Parathyroid adenoma (tissue), 2 donors: Measurements from ENCODE around the gene RELL2.
"Not testable (repeated sequence)": the region's sequence is repeated elsewhere in the genome, so short reads cannot be mapped to it uniquely, and the experiment has no call there.

ENCODE experiments used
- H2AFZ ChIP-seq: fragments of 300-600 bp; sonication (generic); one replicate; pipeline ENCODE4 v1.7.0; 2017; ENCODE audit warnings: antibody characterized with exemption, mild to moderate bottlenecking
- H3K27ac ChIP-seq: fragments of 300-600 bp; sonication (generic); one replicate; pipeline ENCODE4 v1.7.0; 2017
- H3K27me3 ChIP-seq: fragments of 300-600 bp; sonication (generic); one replicate; pipeline ENCODE4 v1.7.0; 2017; ENCODE audit warnings: low read length; ENCODE audit not compliant: control insufficient read depth, insufficient read depth
- H3K36me3 ChIP-seq: fragments of 300-600 bp; sonication (generic); one replicate; pipeline ENCODE4 v1.7.0; 2017; ENCODE audit warnings: low read length; ENCODE audit not compliant: control insufficient read depth, insufficient read depth
- H3K4me1 ChIP-seq: fragments of 300-600 bp; sonication (generic); one replicate; pipeline ENCODE4 v1.7.0; 2017; ENCODE audit warnings: control low read depth
- H3K4me2 ChIP-seq: fragments of 300-600 bp; sonication (generic); one replicate; pipeline ENCODE4 v1.7.0; 2017; ENCODE audit warnings: low read length
- H3K4me3 ChIP-seq: fragments of 300-600 bp; sonication (generic); one replicate; pipeline ENCODE4 v1.7.0; 2017; ENCODE audit warnings: low read depth, low read length
- H3K79me2 ChIP-seq: fragments of 300-600 bp; sonication (generic); one replicate; pipeline ENCODE4 v1.7.0; 2017; ENCODE audit warnings: control low read depth
- H3K9ac ChIP-seq: fragments of 300-600 bp; sonication (generic); one replicate; pipeline ENCODE4 v1.7.0; 2017; ENCODE audit warnings: mild to moderate bottlenecking
- H3K9me3 ChIP-seq: fragments of 300-600 bp; sonication (generic); one replicate; pipeline ENCODE4 v1.7.0; 2017; ENCODE audit warnings: low read length; ENCODE audit not compliant: control insufficient read depth
- CTCF ChIP-seq: fragments of 300-600 bp; sonication (generic); IDR thresholded peaks from one replicate; pipeline ENCODE4 v1.7.0; 2017; ENCODE audit warnings: antibody characterized with exemption, mild to moderate bottlenecking
- donor health status: primary hyperparathyroidism.

The RELL2 gene

GRCh38 chr5:141608046-141608445 is 28.8 kb upstream of the RELL2 start:
- no peak overlapping the region for H3K9ac ChIP-seq
- no peak for TF ChIP-seq CTCF
- H3K79me2 ChIP-seq: peaks cover 48% of the 10 kb centered on the region
- no peak overlapping the region for H3K4me2 ChIP-seq
- peaks cover 2% of the 10 kb centered on the region for H3K4me1 ChIP-seq
- no peak overlapping the region for H2AFZ ChIP-seq
- no peak overlapping the region for H3K27ac ChIP-seq
- no peaks in the 10 kb centered on the region for H3K27me3 ChIP-seq
- H3K36me3 ChIP-seq: no peaks in the 10 kb centered on the region
- H3K9me3 ChIP-seq: no peaks in the 10 kb centered on the region
- no peak overlapping the region for H3K4me3 ChIP-seq

GRCh38 chr5:141608557-141608956 is 28.2 kb upstream of the RELL2 start:
- Histone ChIP-seq H3K9me3 (no peaks in the 10 kb centered on the region), H3K4me2 (no peak overlapping the region), H3K27ac (no peak overlapping the region), H3K27me3 (no peaks in the 10 kb centered on the region), H3K4me3 (no peak overlapping the region), H2AFZ (no peak overlapping the region), H3K4me1 (peaks cover 2% of the 10 kb centered on the region), H3K79me2 (peaks cover 53% of the 10 kb centered on the region), H3K9ac (no peak overlapping the region), H3K36me3 (no peaks in the 10 kb centered on the region)
- no peak for TF ChIP-seq CTCF

GRCh38 chr5:141609044-141609443 is 27.8 kb upstream of the RELL2 start:
- TF ChIP-seq CTCF: no peak

GRCh38 chr5:141609921-141610320 is 26.9 kb upstream of the RELL2 start:
- not testable (repeated sequence) for H3K27me3 ChIP-seq, H2AFZ ChIP-seq, H3K4me1 ChIP-seq, H3K9me3 ChIP-seq, H3K4me3 ChIP-seq, H3K36me3 ChIP-seq, H3K27ac ChIP-seq, H3K9ac ChIP-seq, H3K4me2 ChIP-seq
- H3K79me2 ChIP-seq: peaks cover 62% of the 10 kb centered on the region

More at GRCh38 chr5:141609044-141609443, 27.8 kb upstream of the RELL2 start:
- peaks cover 2% of the 10 kb centered on the region for H3K4me1 ChIP-seq
- no peak overlapping the region for H3K27ac ChIP-seq
- H3K9ac ChIP-seq: no peak overlapping the region
- H3K4me3 ChIP-seq: no peak overlapping the region
- no peaks in the 10 kb centered on the region for H3K27me3 ChIP-seq
- H2AFZ ChIP-seq: no peak overlapping the region
- no peaks in the 10 kb centered on the region for H3K36me3 ChIP-seq
- peaks cover 56% of the 10 kb centered on the region for H3K79me2 ChIP-seq
- H3K4me2 ChIP-seq: no peak overlapping the region
- H3K9me3 ChIP-seq: no peaks in the 10 kb centered on the region

- H3K9ac ChIP-seq: no peak overlapping the region
- no peak overlapping the region for H3K27ac ChIP-seq
- peaks cover 3% of the 10 kb centered on the region for H3K4me1 ChIP-seq
- H3K27me3 ChIP-seq: no peaks in the 10 kb centered on the region
- H3K9me3 ChIP-seq: no peaks in the 10 kb centered on the region
- H3K4me2 ChIP-seq: no peak overlapping the region
- no peak overlapping the region for H3K4me3 ChIP-seq
- H3K36me3 ChIP-seq: no peaks in the 10 kb centered on the region
- TF ChIP-seq CTCF: no peak
- no peak overlapping the region for H2AFZ ChIP-seq
- peaks cover 55% of the 10 kb centered on the region for H3K79me2 ChIP-seq
Observed at GRCh38 chr5:141611289-141611688, 25.5 kb upstream of the RELL2 start.
